H9 (cell line): Measurements from ENCODE around the gene CNOT6. TPM values are rescaled to one million over a fixed set of nuclear protein-coding genes. Genes with fewer than 3 reads are reported as not detected.

ENCODE experiments used
- DNase-seq: peaks from one replicate; pipeline ENCODE4 v3.0.0-alpha.2; 2017
- H2AFZ ChIP-seq: one replicate; pipeline ENCODE4 v1.6.1; 2013; ENCODE audit warnings: mild to moderate bottlenecking, low read length, control low read depth, moderate library complexity
- H2AK5ac ChIP-seq: 2 replicates; pipeline ENCODE4 v1.6.1; 2013; ENCODE audit warnings: low read length, control low read depth, mixed read lengths; ENCODE audit not compliant: insufficient read length
- H2BK120ac ChIP-seq: one replicate; pipeline ENCODE4 v1.6.1; 2013; ENCODE audit warnings: low read depth, mild to moderate bottlenecking, low read length, control low read depth, inconsistent platforms; ENCODE audit not compliant: poor library complexity, severe bottlenecking
- H2BK12ac ChIP-seq: 2 replicates; pipeline ENCODE4 v1.6.1; 2013; ENCODE audit warnings: low read length, control low read depth, mixed read lengths, low read depth; ENCODE audit not compliant: insufficient read length
- H2BK15ac ChIP-seq: 2 replicates; pipeline ENCODE4 v1.6.1; 2013; ENCODE audit warnings: low read depth, low read length, control low read depth
- H2BK20ac ChIP-seq: one replicate; pipeline ENCODE4 v1.6.1; 2013; ENCODE audit warnings: low read depth, mild to moderate bottlenecking, low read length, control low read depth, inconsistent platforms; ENCODE audit not compliant: poor library complexity, severe bottlenecking
- H2BK5ac ChIP-seq: 2 replicates; pipeline ENCODE4 v1.6.1; 2013; ENCODE audit warnings: low read length, control low read depth, mixed read lengths; ENCODE audit not compliant: insufficient read length
- H3K14ac ChIP-seq: 2 replicates; pipeline ENCODE4 v1.6.1; 2013; ENCODE audit warnings: low read length, control low read depth; ENCODE audit not compliant: insufficient read depth
- H3K18ac ChIP-seq: 2 replicates; pipeline ENCODE4 v1.6.1; 2013; ENCODE audit warnings: low read depth, mild to moderate bottlenecking, mixed read lengths, low read length, control low read depth; ENCODE audit not compliant: insufficient read length
- H3K23ac ChIP-seq: 2 replicates; pipeline ENCODE4 v1.6.1; 2013; ENCODE audit warnings: low read length, control low read depth, mixed read lengths, low read depth; ENCODE audit not compliant: insufficient read length
- H3K23me2 ChIP-seq: 2 replicates; pipeline ENCODE4 v1.6.1; 2013; ENCODE audit warnings: low read depth, mild to moderate bottlenecking, mixed read lengths, low read length, control low read depth; ENCODE audit not compliant: insufficient read length, poor library complexity, severe bottlenecking
- H3K27ac ChIP-seq: 2 replicates; pipeline ENCODE4 v1.5.1; 2013; ENCODE audit warnings: low read length, control low read depth, mixed read lengths, low read depth; ENCODE audit not compliant: insufficient read length
- H3K27me3 ChIP-seq: 2 replicates; pipeline ENCODE4 v1.6.1; 2013; ENCODE audit warnings: low read length, control low read depth, inconsistent platforms; ENCODE audit not compliant: insufficient read depth
- H3K4ac ChIP-seq: 2 replicates; pipeline ENCODE4 v1.6.1; 2013; ENCODE audit warnings: low read depth, mild to moderate bottlenecking, control low read depth, inconsistent platforms, low read length, moderate library complexity
- H3K4me1 ChIP-seq: 2 replicates; pipeline ENCODE4 v1.6.1; 2013; ENCODE audit warnings: low read length, control low read depth, inconsistent platforms; ENCODE audit not compliant: insufficient read depth
- H3K4me2 ChIP-seq: 2 replicates; pipeline ENCODE4 v1.6.1; 2013; ENCODE audit warnings: low read length, control low read depth, mixed read lengths; ENCODE audit not compliant: insufficient read length, insufficient read depth
- H3K56ac ChIP-seq: 2 replicates; pipeline ENCODE4 v1.6.1; 2013; ENCODE audit warnings: low read depth, mild to moderate bottlenecking, mixed read lengths, low read length, control low read depth; ENCODE audit not compliant: insufficient read length
- H3K79me1 ChIP-seq: 2 replicates; pipeline ENCODE4 v1.6.1; 2013; ENCODE audit warnings: low read depth, mild to moderate bottlenecking, moderate library complexity, low read length, control low read depth, inconsistent platforms; ENCODE audit not compliant: insufficient read depth, poor library complexity, severe bottlenecking
- H3K79me2 ChIP-seq: 2 replicates; pipeline ENCODE4 v1.6.1; 2013; ENCODE audit warnings: low read length, control low read depth, inconsistent platforms; ENCODE audit not compliant: insufficient read depth
- H3K9ac ChIP-seq: 2 replicates; pipeline ENCODE4 v1.6.1; 2013; ENCODE audit warnings: low read length, control low read depth, mixed read lengths; ENCODE audit not compliant: insufficient read length; ENCODE audit errors: extremely low read depth
- H3K9me3 ChIP-seq: one replicate; pipeline ENCODE4 v1.6.1; 2013; ENCODE audit warnings: low read depth, low read length, inconsistent platforms; ENCODE audit not compliant: control insufficient read depth
- H3T11ph ChIP-seq: one replicate; pipeline ENCODE4 v1.6.1; 2013; ENCODE audit warnings: mild to moderate bottlenecking, low read length, control low read depth, inconsistent platforms
- H4K20me1 ChIP-seq: one replicate; pipeline ENCODE4 v1.6.1; 2013; ENCODE audit not compliant: control insufficient read depth, insufficient read length, insufficient read depth
- H4K5ac ChIP-seq: 2 replicates; pipeline ENCODE4 v1.6.1; 2013; ENCODE audit warnings: low read depth, mild to moderate bottlenecking, mixed read lengths, low read length, control low read depth; ENCODE audit not compliant: insufficient read length
- H4K8ac ChIP-seq: replicated peaks from 2 replicates; pipeline ENCODE4 v1.6.1; 2013; ENCODE audit warnings: low read length, control low read depth, mixed read lengths, low read depth; ENCODE audit not compliant: insufficient read length
- H4K91ac ChIP-seq: 2 replicates; pipeline ENCODE4 v1.6.1; 2013; ENCODE audit warnings: low read depth, mild to moderate bottlenecking, moderate library complexity, mixed read lengths, low read length, control low read depth; ENCODE audit not compliant: insufficient read length
- H3K27ac Mint-ChIP-seq, 3 experiments: 2 replicates in 2 of 3; 3 replicates in 1 of 3; pipeline ENCODE4 v1.8.0; 2020 to 2021; ENCODE audit warnings: mixed read lengths in 3 of 3, mild to moderate bottlenecking in 1 of 3, moderate library complexity in 1 of 3
- H3K27me3 Mint-ChIP-seq: 2 replicates; pipeline ENCODE4 v1.8.0; 2021; ENCODE audit warnings: low read depth, mild to moderate bottlenecking, moderate library complexity, mixed read lengths
- H3K36me3 Mint-ChIP-seq, 3 experiments: 2 replicates in 2 of 3; 3 replicates in 1 of 3; pipeline ENCODE4 v1.8.0; 2020 to 2021; ENCODE audit warnings: low read depth in 3 of 3, mixed read lengths in 3 of 3; ENCODE audit not compliant: insufficient read depth in 1 of 3
- H3K4me1 Mint-ChIP-seq, 2 experiments: 2 replicates each; pipeline ENCODE4 v1.8.0; 2020; ENCODE audit warnings: mixed read lengths in 2 of 2
- H3K4me3 Mint-ChIP-seq, 2 experiments: 2 replicates in 1 of 2; 3 replicates in 1 of 2; pipeline ENCODE4 v1.8.0; 2020 to 2021; ENCODE audit warnings: mild to moderate bottlenecking in 2 of 2, mixed read lengths in 2 of 2, moderate library complexity in 1 of 2
- H3K9me3 Mint-ChIP-seq, 2 experiments: 2 replicates in 1 of 2; 3 replicates in 1 of 2; pipeline ENCODE4 v1.8.0; 2020; ENCODE audit warnings: mild to moderate bottlenecking in 2 of 2, mixed read lengths in 2 of 2, moderate library complexity in 1 of 2
- WGBS: extraction: QIAGEN DNeasy Blood & Tissue Kit; methylation state at CpG from one replicate; pipeline ENCODE4 v1.1.7; 2013; ENCODE audit warnings: missing lambda C conversion rate, low lambda C conversion rate, mixed read lengths; ENCODE audit not compliant: insufficient read length; ENCODE audit errors: extremely low coverage; 5-methylcytosine and 5-hydroxymethylcytosine counted together
- total RNA-seq: library from RNA; stranded (reverse); gene quantifications from 2 replicates; pipeline ENCODE4 v1.2.1, GENCODE V29; 2021
- TF ChIP-seq, protein P1 (sequence below): fragments of 200-600 bp; sonication (generic); conservative IDR thresholded peaks from 3 replicates; pipeline ENCODE4 v1.8.0; 2021; ENCODE audit warnings: antibody characterized with exemption, mild to moderate bottlenecking

The CNOT6 gene
- total RNA-seq, 1 experiment from 2014 or later: 45.0 TPM

DNA sequence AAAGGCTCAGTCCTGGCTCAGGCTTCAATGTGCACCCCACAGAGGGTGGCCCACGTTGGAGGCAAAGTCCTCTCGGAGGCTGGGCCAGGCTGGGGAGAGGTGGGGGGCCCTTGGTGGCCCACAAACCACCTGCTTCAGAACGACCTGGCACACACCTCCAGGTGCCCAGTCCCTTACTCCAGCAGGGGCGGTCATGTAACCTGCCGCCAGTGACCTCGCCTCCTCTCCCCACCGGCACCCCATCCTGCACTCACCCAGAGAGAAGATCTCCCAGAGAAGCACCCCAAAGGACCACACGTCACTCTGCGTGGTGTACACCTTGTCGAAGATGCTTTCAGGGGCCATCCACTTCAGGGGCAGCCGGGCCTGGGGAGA is 119.6 kb downstream of the CNOT6 start:
- no CpG with 5 or more reads among the region's 11 CpGs for WGBS
- no peak overlapping the region for H3K4ac ChIP-seq
- Mint-ChIP-seq H3K27me3 (peaks cover 9% of the 10 kb centered on the region), H3K4me3 (no peak overlapping the region), H3K4me1 (peaks cover 3% of the 10 kb centered on the region in 2 experiments; a peak in 3 of 4 replicates), H3K9me3 (no peaks in the 10 kb centered on the region; a peak in 1 of 5 replicates), H3K27ac (peak overlapping the region in 1 of 3 experiments; percentile 28; a peak in 1 of 7 replicates), H3K36me3 (peaks cover 0 to 5% (median 0%) of the 10 kb centered on the region in 3 experiments; a peak in 3 of 7 replicates)
- no peak overlapping the region for H3T11ph ChIP-seq
- no peak overlapping the region for H2AK5ac ChIP-seq
- H3K79me1 ChIP-seq: no peaks in the 10 kb centered on the region
- no peaks in the 10 kb centered on the region for H3K9me3 ChIP-seq
- no peak overlapping the region for H3K56ac ChIP-seq
- H3K14ac ChIP-seq: no peak overlapping the region; the same call in 1 of the 2 replicates
- H3K27me3 ChIP-seq: peaks cover 3% of the 10 kb centered on the region; the same call in 1 of the 2 replicates
- no peaks in the 10 kb centered on the region for H4K20me1 ChIP-seq
- H3K9ac ChIP-seq: no peak overlapping the region
- TF ChIP-seq, protein P1, sequence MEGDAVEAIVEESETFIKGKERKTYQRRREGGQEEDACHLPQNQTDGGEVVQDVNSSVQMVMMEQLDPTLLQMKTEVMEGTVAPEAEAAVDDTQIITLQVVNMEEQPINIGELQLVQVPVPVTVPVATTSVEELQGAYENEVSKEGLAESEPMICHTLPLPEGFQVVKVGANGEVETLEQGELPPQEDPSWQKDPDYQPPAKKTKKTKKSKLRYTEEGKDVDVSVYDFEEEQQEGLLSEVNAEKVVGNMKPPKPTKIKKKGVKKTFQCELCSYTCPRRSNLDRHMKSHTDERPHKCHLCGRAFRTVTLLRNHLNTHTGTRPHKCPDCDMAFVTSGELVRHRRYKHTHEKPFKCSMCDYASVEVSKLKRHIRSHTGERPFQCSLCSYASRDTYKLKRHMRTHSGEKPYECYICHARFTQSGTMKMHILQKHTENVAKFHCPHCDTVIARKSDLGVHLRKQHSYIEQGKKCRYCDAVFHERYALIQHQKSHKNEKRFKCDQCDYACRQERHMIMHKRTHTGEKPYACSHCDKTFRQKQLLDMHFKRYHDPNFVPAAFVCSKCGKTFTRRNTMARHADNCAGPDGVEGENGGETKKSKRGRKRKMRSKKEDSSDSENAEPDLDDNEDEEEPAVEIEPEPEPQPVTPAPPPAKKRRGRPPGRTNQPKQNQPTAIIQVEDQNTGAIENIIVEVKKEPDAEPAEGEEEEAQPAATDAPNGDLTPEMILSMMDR: no peak
- H2BK12ac ChIP-seq: no peak overlapping the region
- H4K91ac ChIP-seq: no peak overlapping the region
- no peak overlapping the region for H4K8ac ChIP-seq
- no peak overlapping the region for H2BK20ac ChIP-seq
- no peak overlapping the region for H2BK15ac ChIP-seq
- H3K79me2 ChIP-seq: no peaks in the 10 kb centered on the region
- no peaks in the 10 kb centered on the region for H3K4me1 ChIP-seq
- H2BK120ac ChIP-seq: no peak overlapping the region
- DNase-seq: no peak
- H2AFZ ChIP-seq: no peak overlapping the region
- H3K4me2 ChIP-seq: no peak overlapping the region
- H2BK5ac ChIP-seq: no peak overlapping the region
- no peak overlapping the region for H3K27ac ChIP-seq
- no peak overlapping the region for H4K5ac ChIP-seq
- no peak overlapping the region for H3K18ac ChIP-seq
- H3K23me2 ChIP-seq: peaks cover 4% of the 10 kb centered on the region
- H3K23ac ChIP-seq: no peak overlapping the region
